ENCODE data around the gene SLC13A2.

GRCh38 chr17:28492352-28493310, 19.2 kb downstream of the SLC13A2 start:
- TF ChIP-seq ZBTB1 (tag by site-specific recombination; IDR thresholded peaks at IDR 0.05) (no peak), CTCF (tag by site-specific recombination; IDR thresholded peaks at IDR 0.05) (no peak), ZSCAN18 (tag by site-specific recombination; IDR thresholded peaks at IDR 0.05) (no peak), KLF16 (tag by site-specific recombination; IDR thresholded peaks at IDR 0.05) (no peak), ZNF621 (tag by site-specific recombination; IDR thresholded peaks at IDR 0.05) (no peak), TCF7L2 (IDR thresholded peaks at IDR 0.05; ENCODE audit: borderline replicate concordance, low read depth, low read length) (no peak), ZNF280D (tag by site-specific recombination; IDR thresholded peaks at IDR 0.05) (no peak), ZSCAN30 (tag by site-specific recombination; IDR thresholded peaks at IDR 0.05) (no peak), HOXC10 (CRISPR knock-in tag; IDR thresholded peaks at IDR 0.05) (no peak), YY1 (tag by site-specific recombination; IDR thresholded peaks at IDR 0.05) (no peak), ZNF350 (tag by site-specific recombination; IDR thresholded peaks at IDR 0.05) (no peak), PBX3 (CRISPR knock-in tag; IDR thresholded peaks at IDR 0.05) (no peak), ZNF518A (tag by site-specific recombination; conservative IDR thresholded peaks at IDR 0.05; ENCODE audit: low read depth) (no peak)

Measured in HEK293 (cell line).